Measurements from ENCODE around the gene C11orf21. TPM values are rescaled to one million over a fixed set of nuclear protein-coding genes. Genes with fewer than 3 reads are reported as not detected.
"Not testable (repeated sequence)": the region's sequence is repeated elsewhere in the genome, so short reads cannot be mapped to it uniquely, and the experiment has no call there.

The C11orf21 gene
- total and polyA plus RNA-seq, 10 of the 15 experiments (the other 5 are each of a cell fraction or from before 2014, with no cell fraction given): 0.04 to 0.26 (median 0.11) TPM; not detected in 7

GRCh38 chr11:2287091-2287490 is 14.6 kb downstream of the C11orf21 start:
- RAD21 ChIA-PET (ENCODE audit: unreplicated experiment): no interaction called here
- H3K27ac ChIP-seq (ENCODE audit: control insufficient read depth, insufficient read depth): no peak overlapping the region
- no peaks in the 10 kb centered on the region for H3K36me3 ChIP-seq (ENCODE audit: control insufficient read depth in 2 of 2, insufficient read depth in 2 of 2, low read length in 1 of 2)
- BruUV-seq (replicated peaks): no TSS peak
- CTCF ChIA-PET: interaction anchor here (0.7 kb wide), 1 partner anchor 111 kb away, joined by 3 read pairs; no protein-coding TSS in a partner anchor
- no peak overlapping the region for H3K4me3 ChIP-seq
- H3K4me1 ChIP-seq (ENCODE audit: control insufficient read depth, insufficient read depth, low read length): no peaks in the 10 kb centered on the region
- in situ Hi-C loops (cut with MboI) (no loop called here), intact Hi-C loops (cut with micrococcal nuclease; ENCODE audit: unreplicated experiment) (no loop called here)
- ATAC-seq: no peak
- no peak overlapping the region for H2AFZ ChIP-seq (ENCODE audit: control insufficient read depth, low read depth, low read length)
- DNase-seq (ENCODE audit: low read depth, low spot score): no peak
- H4K20me1 ChIP-seq (ENCODE audit: control insufficient read depth, insufficient read depth): no peaks in the 10 kb centered on the region
- no peak for TF ChIP-seq FOXM1 (IDR thresholded peaks at IDR 0.05; ENCODE audit: low read depth, low read length)
- TF ChIP-seq BRCA1 (IDR thresholded peaks at IDR 0.05; ENCODE audit: low read depth, low read length): no peak
- TF ChIP-seq MYB (IDR thresholded peaks at IDR 0.05; ENCODE audit: borderline replicate concordance, low read depth, low read length): no peak
- TF ChIP-seq ZNF384 (IDR thresholded peaks at IDR 0.05; ENCODE audit: borderline replicate concordance, low read depth, low read length): no peak
- no peak for TF ChIP-seq BACH1 (IDR thresholded peaks at IDR 0.05; ENCODE audit: borderline replicate concordance)
- H3K27me3 ChIP-seq (replicated peaks in 1 of 2; ENCODE audit: control insufficient read depth in 2 of 2, insufficient read depth in 2 of 2, low read length in 1 of 2): no peaks in the 10 kb centered on the region; a peak in 1 of 4 replicates
- POLR2A ChIA-PET: no interaction called here
- SMC1A ChIA-PET (ENCODE audit: uncharacterized antibody, unreplicated experiment): interaction anchor here (0.7 kb wide), 1 partner anchor 134 kb away, joined by 4 read pairs; no protein-coding TSS in a partner anchor
- H3K4me2 ChIP-seq (ENCODE audit: control insufficient read depth, insufficient read depth): no peak overlapping the region
- no peak for FAIRE-seq
- WGBS (ENCODE audit: insufficient coverage, insufficient replicate concordance, low lambda C conversion rate, missing lambda C conversion rate): 18% methylated on average over 16 of the region's 16 CpGs
- H3K9ac ChIP-seq (ENCODE audit: control insufficient read depth, insufficient read depth, low read length): no peak overlapping the region
- H3K9me3 ChIP-seq (replicated peaks; ENCODE audit: control insufficient read depth, insufficient read depth, low read length): no peaks in the 10 kb centered on the region
- no peaks in the 10 kb centered on the region for H3K79me2 ChIP-seq (ENCODE audit: control insufficient read depth, insufficient read depth, low read length)

GRCh38 chr11:2286350-2286749 is 15.4 kb downstream of the C11orf21 start:
- H3K36me3 ChIP-seq (ENCODE audit: control insufficient read depth in 2 of 2, insufficient read depth in 2 of 2, low read length in 1 of 2); H3K9me3 ChIP-seq (replicated peaks; ENCODE audit: control insufficient read depth, insufficient read depth, low read length); H3K27ac ChIP-seq (ENCODE audit: control insufficient read depth, insufficient read depth); H3K4me2 ChIP-seq (ENCODE audit: control insufficient read depth, insufficient read depth); H2AFZ ChIP-seq (ENCODE audit: control insufficient read depth, low read depth, low read length); ATAC-seq; CTCF ChIA-PET; RAD21 ChIA-PET (ENCODE audit: unreplicated experiment); H3K79me2 ChIP-seq (ENCODE audit: control insufficient read depth, insufficient read depth, low read length); DNase-seq (ENCODE audit: low read depth, low spot score); H3K4me3 ChIP-seq; FAIRE-seq; SMC1A ChIA-PET (ENCODE audit: uncharacterized antibody, unreplicated experiment); H3K4me1 ChIP-seq (ENCODE audit: control insufficient read depth, insufficient read depth, low read length); POLR2A ChIA-PET; BruUV-seq (replicated peaks); H3K27me3 ChIP-seq (replicated peaks in 1 of 2; ENCODE audit: control insufficient read depth in 2 of 2, insufficient read depth in 2 of 2, low read length in 1 of 2); H3K9ac ChIP-seq (ENCODE audit: control insufficient read depth, insufficient read depth, low read length); in situ Hi-C loops (cut with MboI); intact Hi-C loops (cut with micrococcal nuclease; ENCODE audit: unreplicated experiment); H4K20me1 ChIP-seq (ENCODE audit: control insufficient read depth, insufficient read depth): not testable (repeated sequence)
- WGBS (ENCODE audit: insufficient coverage, insufficient replicate concordance, low lambda C conversion rate, missing lambda C conversion rate): 79% methylated on average over 10 of the region's 13 CpGs
